Bronchial epithelial cell (primary cell): ENCODE results near the gene DUOX1. TPM values are rescaled to one million over a fixed set of nuclear protein-coding genes. Genes with fewer than 3 reads are reported as not detected.

Experiments used
- DNase-seq: peaks from one replicate; pipeline ENCODE4 v3.0.0-alpha.2; 2010; ENCODE audit warnings: low read depth
- FAIRE-seq: peaks from 2 replicates; lab custom pipeline; 2011; peaks lifted over from hg19 to GRCh38; lab: Jason Lieb, UNC
- H3K27me3 ChIP-seq: 2 replicates; pipeline ENCODE4 v1.5.1; 2011; ENCODE audit warnings: low read length; ENCODE audit not compliant: control insufficient read depth, insufficient read depth
- H3K36me3 ChIP-seq: 2 replicates; pipeline ENCODE4 v1.5.1; 2011; ENCODE audit warnings: low read length; ENCODE audit not compliant: control insufficient read depth, insufficient read depth
- H3K4me3 ChIP-seq: 2 replicates; pipeline ENCODE4 v1.5.1; 2011; ENCODE audit warnings: mild to moderate bottlenecking, low read depth, low read length, control low read depth
- total RNA-seq: library from RNA; depleted of rRNA; stranded (reverse); fragments of >200 nt; gene quantifications from 2 replicates; pipeline ENCODE4 v1.2.1, GENCODE V29; 2014
- TF ChIP-seq, protein P1 (sequence below): IDR thresholded peaks from 2 replicates; pipeline ENCODE4 v1.5.1; 2011; ENCODE audit warnings: mild to moderate bottlenecking, moderate library complexity, low read length, control low read depth, inconsistent platforms; ENCODE audit not compliant: insufficient read depth, severe bottlenecking

DUOX1 gene
- total RNA-seq, 1 donor from 2014 or later, result 13.2 TPM

DNA sequence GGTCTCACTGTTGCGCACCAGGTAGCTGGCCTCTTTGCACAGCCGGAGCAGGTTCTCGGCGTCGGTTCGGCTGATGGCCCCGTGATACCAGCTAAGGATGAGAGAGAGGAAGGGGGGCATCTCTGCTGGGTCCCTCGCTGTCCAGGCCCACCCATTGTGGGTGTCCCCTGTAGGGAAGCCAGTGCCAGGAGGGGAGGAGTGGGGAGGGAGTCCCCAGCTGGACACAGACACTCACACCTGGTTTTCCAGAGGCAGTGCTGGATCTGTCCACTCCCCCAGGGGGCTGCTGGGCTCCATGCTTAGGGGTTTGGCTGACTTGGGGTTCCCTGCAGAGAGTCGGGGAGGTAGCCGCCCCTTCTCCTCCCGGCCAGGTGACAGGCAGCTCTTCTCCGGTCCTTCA, 42.1 kb downstream of the DUOX1 start:
- Histone ChIP-seq H3K27me3 (no peaks in the 10 kb centered on the region), H3K36me3 (no peaks in the 10 kb centered on the region), H3K4me3 (no peak overlapping the region)
- no peak for FAIRE-seq
- DNase-seq, result no peak
- TF ChIP-seq, protein P1, sequence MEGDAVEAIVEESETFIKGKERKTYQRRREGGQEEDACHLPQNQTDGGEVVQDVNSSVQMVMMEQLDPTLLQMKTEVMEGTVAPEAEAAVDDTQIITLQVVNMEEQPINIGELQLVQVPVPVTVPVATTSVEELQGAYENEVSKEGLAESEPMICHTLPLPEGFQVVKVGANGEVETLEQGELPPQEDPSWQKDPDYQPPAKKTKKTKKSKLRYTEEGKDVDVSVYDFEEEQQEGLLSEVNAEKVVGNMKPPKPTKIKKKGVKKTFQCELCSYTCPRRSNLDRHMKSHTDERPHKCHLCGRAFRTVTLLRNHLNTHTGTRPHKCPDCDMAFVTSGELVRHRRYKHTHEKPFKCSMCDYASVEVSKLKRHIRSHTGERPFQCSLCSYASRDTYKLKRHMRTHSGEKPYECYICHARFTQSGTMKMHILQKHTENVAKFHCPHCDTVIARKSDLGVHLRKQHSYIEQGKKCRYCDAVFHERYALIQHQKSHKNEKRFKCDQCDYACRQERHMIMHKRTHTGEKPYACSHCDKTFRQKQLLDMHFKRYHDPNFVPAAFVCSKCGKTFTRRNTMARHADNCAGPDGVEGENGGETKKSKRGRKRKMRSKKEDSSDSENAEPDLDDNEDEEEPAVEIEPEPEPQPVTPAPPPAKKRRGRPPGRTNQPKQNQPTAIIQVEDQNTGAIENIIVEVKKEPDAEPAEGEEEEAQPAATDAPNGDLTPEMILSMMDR, result no peak

DNA sequence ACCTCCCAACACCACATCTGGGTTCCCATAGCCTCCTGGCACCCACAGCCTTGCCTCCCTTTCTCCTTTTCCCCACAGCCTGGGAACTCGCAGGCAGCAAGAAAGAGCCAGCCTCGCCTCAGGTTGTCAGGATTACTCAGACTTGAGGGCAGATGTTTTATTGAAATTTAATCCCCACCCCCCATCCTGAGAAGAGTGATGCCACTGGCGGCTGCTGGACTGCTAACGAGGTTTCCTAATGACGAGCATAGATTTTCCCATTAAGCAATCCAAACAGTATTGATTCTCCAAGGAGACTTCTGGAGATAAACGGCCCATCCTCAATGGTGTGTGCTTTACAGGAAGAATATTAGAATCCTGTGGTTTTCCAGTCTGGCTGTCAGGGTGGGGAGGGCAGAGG, 44.3 kb downstream of the DUOX1 start:
- TF ChIP-seq, protein P1, result no peak
- DNase-seq (no peak), FAIRE-seq (no peak)
- Histone ChIP-seq H3K4me3 (no peak overlapping the region), H3K36me3 (no peaks in the 10 kb centered on the region), H3K27me3 (no peaks in the 10 kb centered on the region)

DNA sequence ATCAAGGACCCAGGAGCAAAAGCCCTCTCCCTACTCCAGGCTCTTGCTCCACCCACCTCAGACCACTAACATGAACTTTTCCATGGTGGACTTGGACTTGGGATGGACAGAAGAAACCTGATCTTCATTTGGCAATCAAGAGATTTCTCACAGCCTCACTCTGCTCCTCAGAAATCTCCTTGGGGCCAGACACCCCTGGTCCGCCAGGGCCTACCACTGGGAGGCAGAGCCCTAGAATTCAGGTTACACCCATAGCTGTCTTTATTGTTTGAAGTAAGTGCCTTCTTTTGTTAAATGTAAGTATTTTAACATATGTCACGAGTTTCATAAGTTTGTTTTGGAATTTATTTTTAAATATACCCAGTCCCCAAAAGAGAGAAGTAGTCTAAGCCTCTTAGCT, 44.8 kb downstream of the DUOX1 start:
- H3K36me3 ChIP-seq, result no peaks in the 10 kb centered on the region
- H3K27me3 ChIP-seq, result no peaks in the 10 kb centered on the region
- FAIRE-seq (no peak), DNase-seq (no peak)
- H3K4me3 ChIP-seq, result no peak overlapping the region
- TF ChIP-seq, protein P1, result no peak

DNA sequence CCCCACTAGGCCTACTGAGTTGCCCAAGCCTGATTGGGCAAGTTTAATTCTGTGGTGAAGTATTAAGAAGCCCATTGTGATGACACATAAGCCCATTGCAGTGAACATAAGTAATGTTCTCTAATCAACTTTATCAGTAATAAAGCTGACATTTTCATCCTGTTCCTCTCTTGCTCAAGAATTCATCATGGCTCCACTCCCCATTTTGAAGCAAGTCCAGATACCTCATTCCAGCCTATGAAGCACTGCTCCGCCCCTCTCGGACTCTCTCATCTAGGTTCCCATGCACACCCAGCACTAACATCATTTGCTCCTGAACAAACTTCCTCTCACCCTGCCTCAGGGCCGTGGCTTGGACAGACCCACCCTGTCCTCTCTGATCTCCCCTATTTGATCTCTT, 47.5 kb downstream of the DUOX1 start:
- FAIRE-seq, result no peak
- no peak for DNase-seq
- Histone ChIP-seq H3K36me3 (no peaks in the 10 kb centered on the region), H3K27me3 (no peaks in the 10 kb centered on the region), H3K4me3 (no peak overlapping the region)
- TF ChIP-seq, protein P1, result no peak

DNA sequence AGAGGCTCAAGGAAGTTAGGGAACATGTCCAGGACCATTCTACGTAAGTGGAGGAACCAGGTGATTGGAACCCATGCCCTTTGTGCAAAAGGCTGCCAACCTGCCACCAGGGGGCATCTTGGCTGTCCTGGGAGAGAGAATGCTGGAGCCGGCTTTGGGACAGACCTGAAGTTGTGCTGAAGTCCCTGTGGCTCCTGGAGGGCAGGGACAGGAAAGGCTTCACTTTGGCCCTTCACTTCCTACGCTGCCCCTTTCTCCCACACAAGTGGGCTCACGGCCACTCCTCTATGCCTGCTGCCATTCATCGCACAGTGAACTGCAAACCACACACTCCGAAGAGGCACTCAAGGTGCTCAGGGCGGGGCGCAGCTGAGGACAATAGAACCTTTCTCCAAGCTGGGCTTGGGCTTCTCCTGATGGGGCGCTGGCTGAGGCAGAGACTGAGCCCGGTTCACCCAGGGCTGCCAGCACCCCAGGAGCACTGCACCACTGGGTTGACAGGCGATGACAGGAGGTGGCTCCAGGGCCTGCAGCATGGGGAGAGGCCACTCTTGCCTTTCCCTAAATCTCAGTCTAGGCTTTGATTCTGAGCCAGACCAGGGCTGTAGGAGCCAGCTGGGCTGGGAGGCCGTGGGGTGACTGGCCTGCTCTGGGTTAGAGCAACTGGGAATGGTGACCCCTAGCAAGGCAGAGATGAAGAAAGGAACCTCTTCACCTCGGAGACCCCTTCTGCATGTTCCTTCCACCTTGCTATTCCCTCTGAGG, 49.6 kb downstream of the DUOX1 start:
- Histone ChIP-seq H3K4me3 (no peak overlapping the region), H3K36me3 (no peaks in the 10 kb centered on the region), H3K27me3 (no peaks in the 10 kb centered on the region)
- no peak for FAIRE-seq
- TF ChIP-seq, protein P1, result peak; percentile 79
- peak; percentile 44 for DNase-seq

GRCh38 chr15:45180201-45180600, 50.4 kb downstream of the DUOX1 start:
- TF ChIP-seq, protein P1, result no peak
- DNase-seq (no peak), FAIRE-seq (no peak)
- Histone ChIP-seq H3K4me3 (no peak overlapping the region), H3K27me3 (no peaks in the 10 kb centered on the region), H3K36me3 (no peaks in the 10 kb centered on the region)
